Ramos (cell line): ENCODE data around the gene KCTD11.

Experiments used
- in situ Hi-C: fragments of 300-500 bp; cut with MboI; formaldehyde crosslinking; loops from one replicate; pipeline ENCODE4 v1.14.3; 2022; ENCODE audit warnings: low sequenced_read_pairs; ENCODE audit not compliant: unreplicated experiment

Gene KCTD11

DNA sequence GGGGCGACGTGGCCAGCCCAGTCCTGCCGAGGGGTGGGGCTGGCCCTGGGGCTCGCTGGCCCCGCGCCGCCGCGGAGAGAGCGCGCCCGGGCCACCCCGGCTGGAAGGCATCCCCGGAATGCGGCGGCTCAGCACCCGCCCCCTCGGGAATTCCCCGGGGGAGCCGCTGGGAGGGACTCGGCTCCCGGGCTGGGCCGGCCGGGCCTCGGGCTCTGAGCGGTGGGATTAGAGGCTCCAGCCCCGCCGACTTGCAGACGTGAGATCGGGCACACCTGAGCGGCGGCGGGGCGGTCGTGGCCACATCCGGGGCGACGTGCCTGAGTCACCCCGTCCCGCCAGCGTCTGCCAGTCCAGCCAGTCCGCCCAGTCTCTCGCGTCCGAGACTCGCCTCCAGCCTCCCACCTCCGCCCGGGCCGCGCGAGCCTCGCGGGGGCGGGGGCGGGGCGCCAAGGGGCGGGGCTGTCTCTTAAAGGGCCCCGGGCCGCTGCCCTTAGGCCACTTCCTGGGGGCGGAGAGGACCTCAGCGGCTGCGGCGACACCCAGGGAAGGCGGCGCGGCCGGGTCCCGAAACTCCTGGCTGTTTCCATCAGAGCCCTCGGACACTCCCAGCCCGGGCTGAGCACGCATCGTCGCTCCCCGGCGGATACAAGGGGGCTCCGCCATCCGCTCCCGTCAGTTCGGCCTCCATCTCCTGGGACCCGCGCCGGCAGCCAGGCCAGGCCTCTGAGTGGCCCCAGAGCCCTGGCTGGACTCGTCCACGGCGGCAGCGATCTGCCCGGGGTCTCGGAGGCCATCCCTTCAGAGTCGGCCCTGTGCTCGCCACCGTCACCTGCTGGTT is at the start of gene KCTD11:
TSS of gene KCTD11 (plus strand) at position 498 of the 838 bp plus-strand sequence.
- in situ Hi-C loops = no loop called here

- in situ Hi-C loops = no loop called here
These were observed 47.8 kb upstream of the KCTD11 start for GRCh38 chr17:7304179-7304578.

DNA sequence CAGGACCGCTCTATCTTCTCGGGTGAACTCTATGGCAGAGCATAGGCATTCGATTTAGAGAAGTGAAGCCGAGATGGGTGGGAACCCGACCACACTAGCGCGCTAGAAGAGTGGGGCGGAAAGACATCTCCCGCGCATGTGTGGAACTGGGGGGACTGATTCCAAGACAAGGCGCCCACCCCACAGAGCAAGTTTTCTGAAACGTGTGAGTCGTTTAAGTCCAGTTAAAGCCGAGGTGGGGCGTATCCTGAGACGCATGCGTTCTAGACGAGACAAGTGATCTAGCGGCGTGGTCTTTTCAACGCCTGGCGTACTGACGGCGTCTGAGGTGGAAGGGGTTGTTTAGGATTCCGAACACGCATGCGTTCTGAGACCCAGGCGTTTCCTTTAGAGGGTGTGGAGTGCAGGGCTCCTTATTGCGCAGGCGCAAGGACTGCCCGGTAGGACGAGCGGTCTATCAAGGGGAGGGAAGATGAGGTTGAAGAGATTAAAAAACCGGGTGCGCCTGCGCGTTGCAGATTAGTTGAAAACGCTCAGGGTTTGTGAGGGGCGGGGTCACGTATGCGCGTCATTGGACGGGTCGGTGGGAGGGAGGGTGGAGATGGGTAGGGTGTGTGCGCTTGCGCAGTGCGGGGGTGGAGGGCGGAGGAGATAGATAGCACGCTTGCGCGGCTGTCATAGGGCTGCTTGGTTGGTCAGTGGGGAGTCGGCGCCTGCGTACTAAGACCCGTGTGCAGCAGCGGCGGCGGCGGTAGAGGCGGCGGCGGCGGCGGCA is 44.9 kb upstream of the KCTD11 start, which contains the start of gene EIF5A:
TSS of gene EIF5A (plus strand) at position 718 of the 775 bp plus-strand sequence. CDS start 2,008 bp downstream, outside the sequence.
- in situ Hi-C loops = no loop called here

- in situ Hi-C loops = no loop called here
These were observed 44.0 kb upstream of the KCTD11 start for GRCh38 chr17:7307686-7308624.

GRCh38 chr17:7308625-7309433 is 43.1 kb upstream of the KCTD11 start:
- in situ Hi-C loops = no loop called here

DNA sequence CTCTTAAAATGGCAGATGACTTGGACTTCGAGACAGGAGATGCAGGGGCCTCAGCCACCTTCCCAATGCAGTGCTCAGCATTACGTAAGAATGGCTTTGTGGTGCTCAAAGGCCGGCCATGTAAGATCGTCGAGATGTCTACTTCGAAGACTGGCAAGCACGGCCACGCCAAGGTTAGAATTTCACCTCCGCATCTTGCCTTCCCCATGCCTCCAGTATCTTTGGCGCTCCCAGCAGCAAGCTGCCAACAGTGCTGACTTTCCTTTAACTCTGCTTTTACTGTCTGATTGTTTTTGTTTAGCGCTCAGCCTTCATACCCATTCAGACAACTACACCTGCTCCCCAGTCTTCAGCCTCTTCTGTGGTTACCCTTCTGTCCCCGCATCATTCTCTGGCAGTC is 42.3 kb upstream of the KCTD11 start:
- in situ Hi-C loops = no loop called here

DNA sequence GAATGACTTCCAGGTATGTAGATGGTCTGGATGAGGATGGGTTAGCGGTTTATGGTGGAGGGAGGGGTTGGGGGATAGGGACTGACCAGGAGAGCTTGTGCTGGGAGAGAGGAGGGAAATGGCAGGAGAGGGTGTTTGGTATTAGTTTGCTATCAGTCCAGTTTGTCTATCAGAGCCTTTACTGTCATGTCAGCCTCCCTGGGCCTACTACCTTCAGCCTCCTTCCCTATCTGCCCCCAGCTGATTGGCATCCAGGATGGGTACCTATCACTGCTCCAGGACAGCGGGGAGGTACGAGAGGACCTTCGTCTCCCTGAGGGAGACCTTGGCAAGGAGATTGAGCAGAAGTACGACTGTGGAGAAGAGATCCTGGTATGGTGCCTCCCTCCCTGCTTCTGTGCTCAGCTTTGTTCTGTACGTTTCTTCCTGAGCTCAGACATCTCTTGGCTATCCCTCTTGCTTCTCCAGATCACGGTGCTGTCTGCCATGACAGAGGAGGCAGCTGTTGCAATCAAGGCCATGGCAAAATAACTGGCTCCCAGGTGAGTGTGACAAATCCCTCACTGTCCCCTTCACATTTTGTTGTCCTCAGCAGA is 40.8 kb upstream of the KCTD11 start:
- in situ Hi-C loops = no loop called here

GRCh38 chr17:7312432-7313087 is 39.4 kb upstream of the KCTD11 start:
- in situ Hi-C loops = no loop called here

GRCh38 chr17:7313088-7313889 is 38.7 kb upstream of the KCTD11 start:
- in situ Hi-C loops = no loop called here

DNA sequence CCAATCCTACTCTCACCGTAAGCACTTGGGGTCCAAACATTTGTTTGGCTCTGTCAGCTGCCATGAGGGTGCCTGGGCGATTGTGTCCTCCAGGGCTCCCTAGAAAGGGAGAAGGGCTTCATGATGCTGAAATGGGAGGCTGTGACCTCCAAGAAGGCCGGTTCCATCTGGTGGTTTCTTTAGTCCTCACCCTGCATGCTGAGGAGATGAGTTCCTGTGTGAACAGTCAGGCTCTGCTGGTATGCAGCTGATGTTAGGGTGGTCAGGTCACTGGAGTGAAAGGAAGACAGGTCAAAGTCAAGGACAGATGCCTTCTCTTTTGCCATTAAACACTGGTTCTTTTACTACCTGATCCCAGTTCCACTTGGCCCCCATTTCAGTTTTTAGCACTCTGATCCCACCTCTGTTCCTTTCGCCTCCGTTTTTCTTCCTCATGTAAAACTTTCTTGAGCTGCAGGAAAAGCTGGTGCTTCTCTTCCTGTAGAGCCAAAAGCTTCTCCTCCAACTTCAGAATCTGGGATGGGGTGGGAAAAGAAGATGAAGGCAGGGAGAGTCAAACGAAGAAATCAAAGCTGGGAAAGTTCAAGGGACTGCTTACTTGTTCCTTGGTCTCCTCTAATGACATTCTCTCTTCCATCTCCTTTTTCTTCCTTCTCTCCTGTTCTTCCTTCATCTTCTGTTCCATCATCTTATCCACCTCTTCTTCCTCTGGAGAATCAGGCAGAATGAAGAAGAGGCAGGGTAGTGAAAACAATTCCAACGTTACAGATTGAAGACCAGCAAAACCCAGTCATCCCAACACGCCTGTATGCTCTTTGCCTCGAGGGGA is 37.9 kb upstream of the KCTD11 start:
- in situ Hi-C loops = no loop called here

GRCh38 chr17:7314719-7315569 is 37.0 kb upstream of the KCTD11 start, which contains the start of gene GPS2:
Gene GPS2, minus strand, starts transcription at chr17:7315360. Its CDS starts 308 bp downstream, at chr17:7315052.
- in situ Hi-C loops = no loop called here

GRCh38 chr17:7315570-7316235 is 36.3 kb upstream of the KCTD11 start:
- in situ Hi-C loops = no loop called here

- in situ Hi-C loops = no loop called here
These were observed 34.7 kb upstream of the KCTD11 start for GRCh38 chr17:7317161-7317803.

DNA sequence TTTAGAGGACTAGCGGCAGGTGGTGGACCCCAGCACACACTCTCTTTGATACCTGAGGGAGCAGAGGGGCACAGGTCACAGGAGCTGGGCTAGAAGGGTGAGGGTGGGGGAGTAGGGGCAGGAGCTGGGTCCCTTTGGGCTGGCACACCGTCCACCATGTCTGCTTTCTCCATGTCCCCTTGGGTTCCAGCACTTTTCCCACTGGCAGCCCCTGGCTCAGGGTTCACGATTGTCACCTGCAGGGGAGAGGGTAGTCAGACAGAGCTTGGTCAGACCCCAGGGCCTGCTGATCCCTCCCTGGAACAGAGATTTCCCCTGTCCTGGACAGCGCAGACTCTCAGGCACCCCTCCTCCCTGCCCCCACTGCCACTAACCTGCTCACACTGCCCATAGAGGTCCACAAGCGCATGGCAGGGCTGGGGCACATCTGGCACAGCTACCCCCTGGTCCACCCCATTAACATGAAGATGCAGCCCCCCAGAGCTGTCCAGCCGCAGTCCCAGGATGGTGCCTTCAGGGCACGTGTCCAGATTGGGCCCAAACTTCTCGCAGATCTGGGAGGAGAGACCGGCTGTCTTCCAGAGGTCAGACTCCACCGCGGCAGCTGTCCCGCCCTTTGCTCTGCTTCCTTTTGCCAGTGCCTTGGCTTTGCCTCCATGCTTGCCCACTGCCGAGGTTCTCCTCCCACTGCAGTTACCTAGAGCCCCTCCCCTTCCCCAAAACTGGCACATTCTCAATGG is 33.7 kb upstream of the KCTD11 start:
- in situ Hi-C loops = no loop called here
